GM21381 (cell line): Measurements from ENCODE around the gene RABGAP1L.

Experiments
- ATAC-seq: cut with Tn5 transposase; IDR thresholded peaks from one replicate; pipeline ENCODE4 v1.9.1; 2021; ENCODE audit warnings: mild to moderate bottlenecking, moderate library complexity; ENCODE audit not compliant: unreplicated experiment

The RABGAP1L gene

DNA sequence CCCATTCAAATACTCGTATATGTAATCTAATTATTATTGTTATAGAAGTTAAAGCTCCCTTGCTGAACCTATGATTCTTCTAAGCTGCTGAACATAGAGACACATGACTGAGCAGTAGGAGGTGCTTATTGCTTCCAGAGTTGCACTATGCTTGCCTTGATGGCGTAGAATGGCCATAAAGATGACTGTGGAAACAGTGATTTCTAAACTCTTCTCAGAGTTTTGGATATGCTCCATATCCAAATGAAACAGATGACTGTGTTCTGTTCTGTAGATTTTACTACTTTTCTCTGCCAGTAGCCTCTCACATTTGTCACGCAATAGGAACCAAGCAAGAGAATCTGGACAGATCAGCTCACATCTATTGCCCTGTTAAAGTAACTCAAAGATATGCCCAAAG lies 752.3 kb downstream of the RABGAP1L start:
- no peak for ATAC-seq

- ATAC-seq = no peak
Measured at GRCh38 chr1:174912264-174912663, 752.9 kb downstream of the RABGAP1L start.

GRCh38 chr1:174913225-174913903 lies 754.0 kb downstream of the RABGAP1L start:
- ATAC-seq = no peak

DNA sequence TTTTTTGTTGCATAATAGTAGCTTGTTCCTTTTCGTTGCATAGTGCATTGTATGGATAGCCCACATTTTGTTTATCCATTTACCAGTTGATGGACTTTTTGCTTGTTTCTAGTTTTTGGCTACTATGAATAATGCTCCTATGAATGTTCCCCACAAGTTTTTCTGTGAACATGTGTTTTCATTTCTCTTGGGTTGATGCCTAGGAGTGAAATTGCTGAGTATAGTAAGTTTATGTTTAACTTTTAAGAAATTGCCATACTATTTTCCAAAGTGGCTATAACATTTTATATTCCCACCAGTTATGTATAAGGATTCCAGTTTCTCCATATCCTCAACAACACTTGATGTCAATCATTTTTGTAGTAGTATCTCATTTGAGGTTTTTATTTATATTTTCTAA lies 755.7 kb downstream of the RABGAP1L start:
- no peak for ATAC-seq

DNA sequence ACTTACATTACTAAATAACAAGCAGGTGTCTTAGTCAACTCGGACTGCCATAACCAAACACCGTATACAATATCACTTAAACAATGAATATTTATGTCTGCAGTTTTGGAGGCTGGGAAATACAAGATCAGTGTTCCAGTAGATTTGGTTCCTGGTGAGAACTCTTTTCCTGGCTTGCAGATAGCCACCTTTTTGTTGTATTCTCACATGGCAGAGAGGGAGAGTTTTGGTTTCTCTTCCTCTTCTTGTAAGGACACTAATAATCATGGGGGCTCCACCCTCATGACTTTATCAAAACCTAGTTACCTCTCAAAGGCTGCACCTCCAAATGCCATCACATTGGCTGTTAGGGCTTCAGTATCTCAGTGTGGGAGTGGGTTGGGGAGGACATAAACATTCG lies 757.5 kb downstream of the RABGAP1L start:
- ATAC-seq = no peak

GRCh38 chr1:174920093-174920492 lies 760.8 kb downstream of the RABGAP1L start:
- ATAC-seq = no peak

DNA sequence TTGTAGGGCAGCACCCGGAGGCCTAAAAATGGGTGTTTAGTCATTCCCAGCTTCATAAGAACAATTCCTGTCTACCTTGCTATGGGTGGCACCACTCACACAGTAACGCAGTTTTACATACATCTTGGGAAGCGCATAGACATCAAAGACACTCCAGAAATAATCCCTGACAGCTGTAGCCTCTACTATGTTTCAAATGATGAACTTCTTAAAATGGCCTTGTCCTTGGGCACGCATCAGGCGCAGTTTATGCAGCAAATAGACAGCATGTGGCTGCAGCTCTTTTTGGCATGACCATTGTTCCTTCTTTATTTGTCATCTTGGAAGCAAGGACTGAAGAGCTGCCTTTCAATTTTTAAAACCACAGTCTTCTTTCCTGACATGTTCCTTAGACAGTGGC lies 762.8 kb downstream of the RABGAP1L start:
- no peak for ATAC-seq

DNA sequence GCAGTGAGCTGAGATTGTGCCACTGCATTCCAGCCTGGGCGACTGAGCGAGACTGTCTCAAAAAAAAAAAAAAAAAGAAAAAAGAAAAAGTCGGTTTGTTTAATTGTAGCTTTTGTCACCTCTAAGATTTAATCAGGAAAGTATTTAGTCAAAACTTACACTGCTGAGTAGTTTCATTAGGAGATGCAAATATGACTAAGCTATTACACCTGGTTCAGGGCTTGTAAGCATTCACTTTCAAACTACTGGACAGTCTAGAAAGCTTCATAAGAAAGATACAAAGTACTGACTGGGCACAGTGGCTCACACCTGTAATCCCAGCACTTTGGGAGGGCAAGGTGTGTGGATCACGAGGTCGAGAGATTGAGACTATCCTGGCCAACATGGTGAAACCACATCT lies 764.5 kb downstream of the RABGAP1L start:
- no peak for ATAC-seq

DNA sequence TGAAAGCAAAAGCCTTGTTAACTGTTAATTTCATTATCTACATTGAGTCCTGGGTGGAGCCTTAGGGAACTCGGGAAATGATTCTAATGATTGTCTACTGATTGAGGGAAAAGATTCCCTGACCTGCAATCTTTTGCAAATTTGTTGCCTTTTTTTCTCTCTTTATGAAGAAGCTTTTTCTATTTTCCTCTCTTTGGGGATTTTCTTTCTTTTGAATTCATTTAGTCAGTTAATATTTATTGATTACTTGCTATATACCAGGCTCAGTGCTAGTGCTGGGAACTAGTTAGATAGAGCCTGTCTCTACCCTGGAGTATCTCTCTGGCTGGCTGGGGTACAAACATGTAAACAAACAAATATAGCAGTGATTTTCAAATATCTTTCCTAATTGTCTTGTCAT lies 769.2 kb downstream of the RABGAP1L start:
- ATAC-seq = no peak

- ATAC-seq = no peak
Measured at GRCh38 chr1:174931214-174931613, 771.9 kb downstream of the RABGAP1L start.

DNA sequence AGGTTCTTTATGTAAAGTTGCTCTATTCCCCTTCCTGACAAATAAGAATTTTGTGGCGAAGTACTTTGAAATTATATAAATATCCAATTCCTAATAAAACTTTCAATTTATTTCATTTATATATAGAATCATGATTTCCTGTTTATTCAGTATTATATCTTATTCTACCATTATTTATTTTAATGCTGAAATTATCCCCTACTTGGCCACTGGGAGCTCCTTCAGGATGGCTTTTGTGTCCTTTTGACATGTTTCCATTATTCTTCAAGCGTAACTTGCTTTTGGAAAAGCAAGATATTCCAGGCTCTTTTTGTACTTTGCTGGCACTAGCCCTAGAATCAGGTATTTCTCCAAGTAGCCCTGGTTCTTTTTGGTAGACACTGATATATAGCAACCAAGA lies 773.3 kb downstream of the RABGAP1L start:
- ATAC-seq = no peak

DNA sequence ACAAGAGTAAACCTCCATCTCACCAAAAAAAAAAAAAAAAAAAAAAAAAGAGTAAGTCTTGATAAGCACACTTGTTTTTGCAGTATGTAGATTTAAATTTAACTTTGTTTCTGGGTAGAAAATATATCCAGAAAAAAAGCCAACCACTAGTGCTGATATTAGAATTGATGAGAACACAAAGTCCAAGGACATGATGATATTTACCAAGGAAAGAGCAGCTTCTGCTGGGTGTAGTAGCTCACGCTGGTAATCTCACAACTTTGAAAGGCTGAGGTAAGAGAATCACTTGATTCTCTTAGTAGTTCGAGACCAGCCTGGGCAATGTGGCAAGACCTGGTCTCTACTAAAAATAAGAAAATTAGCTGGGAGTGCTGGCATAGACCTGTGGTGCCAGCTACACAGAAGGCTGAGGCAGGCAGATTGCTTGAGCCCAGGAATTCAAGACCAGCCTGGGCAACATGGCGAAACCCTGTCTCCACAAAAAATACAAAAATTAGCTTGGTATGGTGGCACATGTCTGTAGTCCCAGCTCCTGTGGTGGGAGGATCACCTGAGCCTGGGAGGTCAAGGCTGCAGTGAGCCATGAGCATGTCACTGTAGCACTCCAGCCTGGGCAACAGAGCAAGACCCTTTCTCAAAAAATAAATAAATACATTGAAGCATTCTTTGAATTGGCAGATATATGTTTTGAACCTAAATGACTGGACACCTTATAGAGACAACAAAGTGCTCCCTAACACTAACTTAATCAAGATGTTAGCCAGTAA lies 776.8 kb downstream of the RABGAP1L start:
- ATAC-seq = no peak

GRCh38 chr1:174938281-174939007 lies 779.1 kb downstream of the RABGAP1L start:
- no peak for ATAC-seq

DNA sequence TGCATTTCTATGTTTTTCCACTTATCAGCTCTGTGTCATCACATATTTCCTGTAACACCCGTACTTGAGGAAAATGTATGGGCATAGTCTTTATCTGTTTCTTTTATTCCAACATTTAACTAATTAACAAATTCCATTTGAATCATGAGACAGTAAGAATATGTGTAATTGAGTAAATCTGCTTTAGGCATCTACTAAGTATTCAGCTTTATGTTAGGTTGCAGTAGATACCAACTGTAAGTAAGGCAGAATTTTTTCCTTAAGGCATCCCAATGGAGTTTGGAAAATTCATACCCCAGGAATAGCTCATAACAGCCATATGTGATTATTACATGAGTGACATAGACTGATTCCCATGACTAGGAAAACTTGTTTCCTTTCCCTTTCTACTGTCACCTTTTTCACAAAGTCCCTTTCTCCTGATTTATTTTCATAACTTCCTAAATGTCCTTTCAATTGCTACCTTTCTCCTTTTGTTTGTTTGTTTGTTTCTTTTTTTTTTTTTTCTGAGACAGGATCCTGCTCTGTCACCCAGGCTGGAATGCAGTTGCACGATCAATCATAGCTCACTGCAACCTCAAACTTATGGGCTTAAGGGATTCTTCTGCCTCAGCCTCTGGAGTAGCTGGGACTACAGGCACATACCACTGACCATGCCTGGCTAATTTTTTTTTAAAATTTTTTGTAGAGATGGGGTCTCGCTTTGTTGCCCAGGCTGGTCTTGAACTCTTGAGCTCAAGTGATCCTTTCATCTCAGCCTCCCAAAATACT lies 780.6 kb downstream of the RABGAP1L start:
- ATAC-seq = no peak

DNA sequence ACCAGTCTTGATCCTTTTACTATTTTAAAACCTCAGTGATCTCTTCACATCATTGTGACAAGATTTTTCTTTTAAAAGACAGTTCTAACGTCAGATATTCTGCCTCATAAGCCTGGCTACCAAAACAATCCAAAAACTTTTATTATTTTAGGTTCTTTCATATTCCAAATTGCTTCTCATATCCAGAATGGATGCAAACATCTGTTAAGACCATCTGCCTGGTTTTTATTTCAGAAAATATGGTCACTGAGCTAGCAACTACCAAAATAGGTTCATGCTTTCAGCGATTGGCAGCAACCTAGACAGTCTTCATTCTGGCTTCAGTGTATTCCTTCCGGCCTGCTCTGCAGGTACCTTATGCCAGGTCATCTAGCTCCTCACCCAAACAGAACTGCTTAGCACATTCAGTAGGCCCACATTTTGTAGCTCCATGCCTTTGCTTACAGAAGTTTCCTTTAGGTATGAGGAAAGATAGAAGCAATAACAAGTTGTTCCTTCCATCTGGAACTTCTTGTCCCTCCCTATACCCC lies 781.4 kb downstream of the RABGAP1L start:
- no peak for ATAC-seq

- ATAC-seq = no peak
Measured at GRCh38 chr1:174942547-174943255, 783.4 kb downstream of the RABGAP1L start.

DNA sequence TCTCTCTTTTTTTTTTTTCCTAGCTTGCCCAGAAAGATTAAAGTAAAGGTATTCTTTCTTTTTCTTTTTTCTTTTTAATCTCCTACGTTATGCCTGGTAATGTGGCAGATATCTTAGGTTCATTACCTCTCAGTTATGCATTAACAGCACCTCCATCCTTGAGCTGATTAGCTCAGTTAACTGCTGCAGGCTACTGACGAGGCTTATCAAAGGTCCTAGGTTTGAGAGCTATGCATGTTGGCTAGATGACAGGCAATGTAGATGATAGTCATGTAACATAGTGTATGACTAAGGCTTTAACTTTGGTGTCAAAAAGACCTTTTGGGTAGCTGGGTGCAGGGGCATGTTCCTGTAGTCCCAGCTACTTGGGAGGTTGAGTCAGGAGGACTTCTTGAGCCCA lies 786.7 kb downstream of the RABGAP1L start:
- ATAC-seq = no peak

- ATAC-seq = no peak
Measured at GRCh38 chr1:174949061-174949460, 789.7 kb downstream of the RABGAP1L start.

DNA sequence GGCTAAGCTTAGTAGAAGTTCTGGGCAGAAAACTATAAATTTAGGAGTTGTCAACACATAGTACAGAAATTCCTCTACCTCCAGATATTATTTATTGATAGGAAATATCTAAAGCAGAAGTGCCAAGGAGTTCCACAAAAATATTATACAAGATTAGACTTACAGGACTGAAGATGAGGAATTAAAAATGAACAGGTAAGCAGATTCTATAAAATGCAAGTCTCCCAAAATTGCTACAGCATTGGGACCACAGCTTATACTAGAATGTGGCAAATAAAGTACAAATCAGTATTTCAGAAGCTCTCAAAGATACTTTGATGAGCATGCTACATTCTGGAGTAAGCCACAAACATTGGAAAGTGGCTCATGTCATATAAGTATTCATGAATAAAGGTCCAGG lies 790.3 kb downstream of the RABGAP1L start:
- ATAC-seq = no peak
